Transverse colon (tissue), 4 donors: ENCODE results near the gene FRZB. TPM values are rescaled to one million over a fixed set of nuclear protein-coding genes. Genes with fewer than 3 reads are reported as not detected.

Source experiments
- DNase-seq: peaks from one replicate; pipeline ENCODE4 v3.0.0-alpha.2; 2019
- H3K27ac ChIP-seq, 4 donors: fragments of 200-600 bp; sonication (generic); 2 replicates each; pipeline ENCODE4 v1.5.1; 2016 to 2018; ENCODE audit warnings: inconsistent platforms in 4 of 4
- H3K27me3 ChIP-seq: fragments of 200-600 bp; sonication (generic); 2 replicates; pipeline ENCODE4 v1.5.1; 2017; ENCODE audit warnings: inconsistent platforms
- H3K36me3 ChIP-seq, 4 donors: fragments of 200-600 bp; sonication (generic); 2 replicates each; pipeline ENCODE4 v1.5.1; 2017 to 2019; ENCODE audit warnings: inconsistent platforms in 4 of 4
- H3K4me1 ChIP-seq, 4 donors: fragments of 200-600 bp; sonication (generic); 2 replicates each; pipeline ENCODE4 v1.5.1; 2017 to 2020; ENCODE audit warnings: inconsistent platforms in 4 of 4
- H3K4me3 ChIP-seq, 4 donors: fragments of 200-600 bp; sonication (generic); 1 replicate in 1 of 4; 2 replicates in 3 of 4; pipeline versions ENCODE4 v1.5.1 to v1.6.1; 2017 to 2019; ENCODE audit warnings: inconsistent platforms in 4 of 4
- H3K9me3 ChIP-seq, 2 donors: fragments of 200-600 bp; sonication (generic); 2 replicates each; pipeline ENCODE4 v1.5.1; 2017 to 2019; ENCODE audit warnings: inconsistent platforms in 2 of 2
- EP300 ChIP-seq: sonication (generic); formaldehyde crosslinking; IDR thresholded peaks from one replicate; pipeline ENCODE4 v1.6.1; 2017; ENCODE audit warnings: antibody characterized with exemption, low read depth
- POLR2A ChIP-seq: fragments of 450-650 bp; IDR thresholded peaks from one replicate; pipeline ENCODE4 v1.6.1; 2016; ENCODE audit warnings: antibody characterized with exemption, mild to moderate bottlenecking, moderate library complexity
- POLR2AphosphoS5 ChIP-seq, 3 donors: sonication (generic); formaldehyde crosslinking; IDR thresholded peaks; one replicate each; pipeline ENCODE4 v1.6.1; 2016; ENCODE audit warnings: antibody characterized with exemption in 3 of 3
- WGBS, 2 donors: methylation state at CpG; one replicate each; pipeline ENCODE4 v1.1.5; 2018; ENCODE audit warnings: low coverage in 1 of 2; 5-methylcytosine and 5-hydroxymethylcytosine counted together
- in situ Hi-C, 4 donors: fragments of 200-750 bp; cut with MboI; loops; one replicate each; pipeline versions ENCODE4 v1.15.0 to v1.15.1; 2017; ENCODE audit warnings: low sequenced_read_pairs in 3 of 4, low pct_ligation_motif_present in 1 of 4, low pct_unique_long_range_greater_than_20kb in 1 of 4
- intact Hi-C: fragments of 100-400 bp; cut with DNase I; formaldehyde crosslinking; loops from one replicate; pipeline ENCODE4 v1.15.1; 2023; ENCODE audit warnings: low total_unique reads
- total RNA-seq, 4 donors: library from RNA; depleted of rRNA; stranded (reverse); fragments of >200 nt; gene quantifications; one replicate each; pipeline ENCODE4 v1.1.0, GENCODE V29; 2016
- TF ChIP-seq, protein P1 (sequence below), 5 experiments: fragments of 200-600 bp in 3 of 5; fragments of 450-650 bp in 2 of 5; sonication (generic) in 3 of 5; IDR thresholded peaks; 1 replicate in 2 of 5; 2 replicates in 3 of 5; pipeline ENCODE4 v1.5.1; 2016 to 2017; ENCODE audit warnings: antibody characterized with exemption in 5 of 5, inconsistent platforms in 3 of 5, mild to moderate bottlenecking in 2 of 5, moderate library complexity in 1 of 5

Gene FRZB
- total RNA-seq, 4 donors from 2014 or later: 0.37 to 11.9 (median 2.9) TPM

DNA sequence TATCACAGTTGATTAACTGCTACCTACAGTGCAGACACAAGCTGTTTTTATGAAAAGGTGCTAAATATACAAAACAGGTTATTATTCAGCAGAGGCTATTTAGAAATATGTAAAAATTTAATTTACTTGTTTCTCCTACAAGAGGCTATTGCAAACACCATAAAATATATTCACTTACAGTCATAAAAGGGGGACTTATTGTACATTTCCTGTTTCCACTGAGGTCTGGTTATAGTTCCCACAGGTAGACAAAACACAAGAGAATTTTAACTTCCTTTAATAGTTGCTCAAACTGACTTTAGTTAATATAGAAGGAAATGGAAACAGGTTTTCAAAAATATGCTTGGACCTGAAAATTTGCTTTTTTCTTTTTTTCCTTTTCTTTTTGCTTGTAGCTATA lies 40.0 kb upstream of the FRZB start:
- H3K4me1 ChIP-seq: no peaks in the 10 kb centered on the region
- intact Hi-C loops: no loop called here
- H3K9me3 ChIP-seq: no peaks in the 10 kb centered on the region
- no peak for TF ChIP-seq EP300
- peaks cover 0 to 3% (median 0%) of the 10 kb centered on the region in 4 donors for H3K36me3 ChIP-seq
- H3K27ac ChIP-seq: no peak overlapping the region
- no peak for DNase-seq
- no peak overlapping the region for H3K4me3 ChIP-seq
- H3K27me3 ChIP-seq: no peaks in the 10 kb centered on the region
- in situ Hi-C loops: no loop called here

DNA sequence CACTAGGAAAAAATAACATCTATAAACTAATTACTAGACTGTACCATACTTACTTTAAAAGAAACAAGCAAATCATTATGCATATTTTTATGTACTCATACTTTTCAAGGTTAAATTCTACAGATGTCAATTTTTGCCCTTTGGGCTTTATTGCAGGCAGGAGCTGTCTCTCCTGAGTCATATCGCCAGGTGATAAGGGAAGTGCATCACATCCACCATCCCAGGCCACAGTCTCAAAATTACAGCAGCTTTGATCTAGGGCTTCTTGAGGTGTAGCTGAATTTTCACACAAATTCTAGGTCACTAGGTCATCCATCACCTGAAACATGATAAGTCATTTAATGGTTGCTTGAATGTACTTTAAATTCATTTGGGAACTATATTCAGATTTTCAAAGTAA lies 38.4 kb upstream of the FRZB start:
- Histone ChIP-seq H3K9me3 (no peaks in the 10 kb centered on the region), H3K27me3 (no peaks in the 10 kb centered on the region), H3K4me3 (no peak overlapping the region), H3K27ac (no peak overlapping the region), H3K36me3 (no peaks in the 10 kb centered on the region), H3K4me1 (no peaks in the 10 kb centered on the region)
- 89% methylated on average over 1 of the region's 1 CpG; no CpG with 5 or more reads in 1 of the 2 donors for WGBS, 2 donors
- in situ Hi-C loops (no loop called here), intact Hi-C loops (no loop called here)
- no peak for DNase-seq
- TF ChIP-seq EP300 (no peak), POLR2AphosphoS5 (IDR thresholded peaks at IDR 0.05) (no peak)

DNA sequence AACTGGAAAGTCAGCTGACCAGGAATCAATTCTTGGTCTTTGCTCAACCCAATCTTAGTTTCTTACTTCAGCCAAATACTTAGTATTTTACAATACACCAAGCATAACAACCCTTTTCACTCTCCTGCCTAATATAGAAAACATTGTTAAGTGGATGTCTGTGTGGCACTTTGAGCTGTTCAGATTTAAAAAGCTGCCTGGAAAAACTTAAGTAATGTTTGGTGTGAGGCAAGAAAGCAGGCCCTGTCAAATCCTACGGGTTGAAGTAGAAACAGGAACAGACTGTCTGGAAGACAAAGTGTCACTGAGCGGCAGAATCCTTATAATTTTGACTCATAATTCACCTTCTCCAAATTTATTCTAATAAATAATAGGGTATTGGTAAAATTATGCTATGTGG lies 37.1 kb upstream of the FRZB start:
- TF ChIP-seq POLR2AphosphoS5 (IDR thresholded peaks at IDR 0.05) (no peak), EP300 (no peak), POLR2A (no peak)
- TF ChIP-seq, protein P1, sequence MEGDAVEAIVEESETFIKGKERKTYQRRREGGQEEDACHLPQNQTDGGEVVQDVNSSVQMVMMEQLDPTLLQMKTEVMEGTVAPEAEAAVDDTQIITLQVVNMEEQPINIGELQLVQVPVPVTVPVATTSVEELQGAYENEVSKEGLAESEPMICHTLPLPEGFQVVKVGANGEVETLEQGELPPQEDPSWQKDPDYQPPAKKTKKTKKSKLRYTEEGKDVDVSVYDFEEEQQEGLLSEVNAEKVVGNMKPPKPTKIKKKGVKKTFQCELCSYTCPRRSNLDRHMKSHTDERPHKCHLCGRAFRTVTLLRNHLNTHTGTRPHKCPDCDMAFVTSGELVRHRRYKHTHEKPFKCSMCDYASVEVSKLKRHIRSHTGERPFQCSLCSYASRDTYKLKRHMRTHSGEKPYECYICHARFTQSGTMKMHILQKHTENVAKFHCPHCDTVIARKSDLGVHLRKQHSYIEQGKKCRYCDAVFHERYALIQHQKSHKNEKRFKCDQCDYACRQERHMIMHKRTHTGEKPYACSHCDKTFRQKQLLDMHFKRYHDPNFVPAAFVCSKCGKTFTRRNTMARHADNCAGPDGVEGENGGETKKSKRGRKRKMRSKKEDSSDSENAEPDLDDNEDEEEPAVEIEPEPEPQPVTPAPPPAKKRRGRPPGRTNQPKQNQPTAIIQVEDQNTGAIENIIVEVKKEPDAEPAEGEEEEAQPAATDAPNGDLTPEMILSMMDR (IDR thresholded peaks at IDR 0.05): no peak
- Histone ChIP-seq H3K27ac (no peak overlapping the region), H3K4me3 (no peak overlapping the region), H3K9me3 (no peaks in the 10 kb centered on the region), H3K27me3 (no peaks in the 10 kb centered on the region), H3K4me1 (no peaks in the 10 kb centered on the region), H3K36me3 (no peaks in the 10 kb centered on the region)
- WGBS, 2 donors: 79 to 83% methylated on average over 2 of the region's 2 CpGs
- no peak for DNase-seq
- in situ Hi-C loops: no loop called here
- intact Hi-C loops: no loop called here

DNA sequence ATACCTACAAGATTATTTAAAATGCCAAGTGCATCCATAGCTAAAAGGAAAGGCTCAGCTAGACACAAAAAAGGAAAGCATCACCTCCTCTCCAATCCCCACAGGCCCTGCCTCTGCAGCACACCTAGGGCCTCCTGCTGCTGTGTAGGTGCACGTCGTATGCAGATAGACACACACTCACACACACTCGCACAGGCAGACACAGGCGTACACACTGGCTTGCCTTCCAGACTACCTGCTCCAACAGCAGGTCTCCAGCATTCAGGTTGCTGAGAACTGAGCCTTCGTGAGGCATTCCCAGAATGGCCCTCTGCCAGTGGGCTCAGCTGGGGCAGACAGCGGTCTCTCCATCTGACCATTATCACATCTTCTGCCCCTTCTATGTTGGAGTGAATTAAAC lies 35.3 kb upstream of the FRZB start:
- TF ChIP-seq POLR2AphosphoS5 (IDR thresholded peaks at IDR 0.05) (no peak), EP300 (no peak)
- no peak for DNase-seq
- Histone ChIP-seq H3K4me3 (no peak overlapping the region), H3K9me3 (no peaks in the 10 kb centered on the region), H3K27ac (no peak overlapping the region), H3K36me3 (no peaks in the 10 kb centered on the region), H3K27me3 (no peaks in the 10 kb centered on the region), H3K4me1 (no peaks in the 10 kb centered on the region)
- in situ Hi-C loops (no loop called here), intact Hi-C loops (no loop called here)
- 92% methylated on average over 6 of the region's 6 CpGs; no CpG with 5 or more reads in 1 of the 2 donors for WGBS, 2 donors

DNA sequence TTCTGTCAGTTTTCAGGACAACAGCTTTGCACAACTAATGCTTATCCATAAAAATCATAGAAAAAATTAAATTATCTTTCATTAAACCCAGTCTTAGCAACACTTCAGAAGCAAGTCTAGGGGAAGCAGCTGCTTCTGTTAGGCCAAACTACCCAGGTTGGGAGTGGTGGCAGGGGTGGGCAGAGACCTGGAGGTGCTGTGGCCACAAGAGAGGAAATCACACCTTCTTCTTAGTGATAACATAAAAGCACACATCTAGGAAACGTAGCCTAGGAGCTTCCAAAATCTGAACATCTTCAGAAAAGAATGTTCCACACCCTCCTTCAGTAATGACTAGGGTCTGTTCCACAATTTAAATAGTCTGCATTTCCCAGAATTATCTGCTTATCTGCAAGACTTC lies 32.3 kb upstream of the FRZB start:
- Histone ChIP-seq H3K36me3 (no peaks in the 10 kb centered on the region), H3K27ac (no peak overlapping the region), H3K27me3 (no peaks in the 10 kb centered on the region), H3K9me3 (no peaks in the 10 kb centered on the region), H3K4me1 (no peaks in the 10 kb centered on the region), H3K4me3 (no peak overlapping the region)
- in situ Hi-C loops (no loop called here), intact Hi-C loops (no loop called here)
- DNase-seq: no peak
- TF ChIP-seq EP300 (no peak), POLR2A (no peak), POLR2AphosphoS5 (IDR thresholded peaks at IDR 0.05) (no peak)
- TF ChIP-seq, protein P1 (IDR thresholded peaks at IDR 0.05): no peak
- WGBS, 2 donors: 73% methylated on average over 1 of the region's 1 CpG; no CpG with 5 or more reads in 1 of the 2 donors

DNA sequence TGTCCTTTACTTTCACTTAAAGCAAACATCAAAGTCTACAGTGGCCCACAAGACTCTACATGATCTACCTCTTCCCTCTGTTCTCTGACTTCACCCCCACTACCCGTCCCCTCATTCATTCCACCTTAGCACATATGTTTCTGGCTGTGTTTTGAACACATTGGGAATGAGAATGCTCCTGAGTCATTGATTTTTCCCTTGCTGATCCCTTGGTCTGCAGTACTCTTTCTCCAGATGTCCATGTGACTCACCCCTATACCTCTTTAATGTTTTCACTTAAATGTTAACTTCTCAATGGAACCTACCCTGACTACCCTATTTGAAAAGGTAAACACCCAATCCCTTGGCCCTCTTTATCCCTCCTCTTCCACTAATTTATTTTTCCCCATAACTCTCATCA lies 30.7 kb upstream of the FRZB start:
- no peaks in the 10 kb centered on the region for H3K9me3 ChIP-seq
- H3K4me3 ChIP-seq: no peak overlapping the region
- 83 to 91% methylated on average over 1 of the region's 1 CpG for WGBS, 2 donors
- H3K27ac ChIP-seq: no peak overlapping the region
- TF ChIP-seq, protein P1 (IDR thresholded peaks at IDR 0.05): no peak
- no peak for TF ChIP-seq POLR2A
- no peak for TF ChIP-seq POLR2AphosphoS5 (IDR thresholded peaks at IDR 0.05)
- no peak for TF ChIP-seq EP300
- no peaks in the 10 kb centered on the region for H3K27me3 ChIP-seq
- H3K4me1 ChIP-seq: no peaks in the 10 kb centered on the region
- no peaks in the 10 kb centered on the region for H3K36me3 ChIP-seq
- intact Hi-C loops (no loop called here), in situ Hi-C loops (no loop called here)
- no peak for DNase-seq
